ENCODE measurements around the gene RHOH. TPM values are rescaled to one million over a fixed set of nuclear protein-coding genes. Genes with fewer than 3 reads are reported as not detected.
"Not testable (repeated sequence)": the region's sequence is repeated elsewhere in the genome, so short reads cannot be mapped to it uniquely, and the experiment has no call there.

The RHOH gene
- total and polyA plus RNA-seq, 10 donors, result 51.4 to 112 (median 74.3) TPM

- Histone ChIP-seq H3K4me1 (peaks cover 0 to 29% (median 0%) of the 10 kb centered on the region in 6 donors), H3K4me3 (no peak overlapping the region), H3K27ac (no peak overlapping the region), H3K27me3 (replicated peaks in 1 of 7) (no peaks in the 10 kb centered on the region), H3K9me3 (no peaks in the 10 kb centered on the region), H3K36me3 (no peaks in the 10 kb centered on the region)
- 77 to 89% (median 85%) methylated on average over 3 of the region's 3 CpGs for WGBS, 5 donors
- no peak for TF ChIP-seq POLR2AphosphoS5 (IDR thresholded peaks at IDR 0.05)
- TF ChIP-seq, protein P1, sequence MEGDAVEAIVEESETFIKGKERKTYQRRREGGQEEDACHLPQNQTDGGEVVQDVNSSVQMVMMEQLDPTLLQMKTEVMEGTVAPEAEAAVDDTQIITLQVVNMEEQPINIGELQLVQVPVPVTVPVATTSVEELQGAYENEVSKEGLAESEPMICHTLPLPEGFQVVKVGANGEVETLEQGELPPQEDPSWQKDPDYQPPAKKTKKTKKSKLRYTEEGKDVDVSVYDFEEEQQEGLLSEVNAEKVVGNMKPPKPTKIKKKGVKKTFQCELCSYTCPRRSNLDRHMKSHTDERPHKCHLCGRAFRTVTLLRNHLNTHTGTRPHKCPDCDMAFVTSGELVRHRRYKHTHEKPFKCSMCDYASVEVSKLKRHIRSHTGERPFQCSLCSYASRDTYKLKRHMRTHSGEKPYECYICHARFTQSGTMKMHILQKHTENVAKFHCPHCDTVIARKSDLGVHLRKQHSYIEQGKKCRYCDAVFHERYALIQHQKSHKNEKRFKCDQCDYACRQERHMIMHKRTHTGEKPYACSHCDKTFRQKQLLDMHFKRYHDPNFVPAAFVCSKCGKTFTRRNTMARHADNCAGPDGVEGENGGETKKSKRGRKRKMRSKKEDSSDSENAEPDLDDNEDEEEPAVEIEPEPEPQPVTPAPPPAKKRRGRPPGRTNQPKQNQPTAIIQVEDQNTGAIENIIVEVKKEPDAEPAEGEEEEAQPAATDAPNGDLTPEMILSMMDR (IDR thresholded peaks at IDR 0.05 in 8 of 11, conservative IDR thresholded peaks at IDR 0.05 in 3 of 11), result no peak
- TF ChIP-seq POLR2A (IDR thresholded peaks at IDR 0.05), result no peak
- no peak for DNase-seq
- intact Hi-C loops (cut with DNase I; ENCODE audit: low total_unique reads), result no loop called here
Measured at GRCh38 chr4:40281099-40281498, 84.3 kb downstream of the RHOH start.

GRCh38 chr4:40281913-40282312 lies 85.1 kb downstream of the RHOH start:
- no peak overlapping the region for H3K4me3 ChIP-seq
- no peaks in the 10 kb centered on the region for H3K9me3 ChIP-seq
- intact Hi-C loops (cut with DNase I; ENCODE audit: low total_unique reads), result no loop called here
- H3K4me1 ChIP-seq, result peaks cover 0 to 22% (median 0%) of the 10 kb centered on the region in 6 donors
- H3K36me3 ChIP-seq, result no peaks in the 10 kb centered on the region
- no peaks in the 10 kb centered on the region for H3K27me3 ChIP-seq (replicated peaks in 1 of 7)
- TF ChIP-seq POLR2AphosphoS5 (IDR thresholded peaks at IDR 0.05) (no peak), POLR2A (IDR thresholded peaks at IDR 0.05) (no peak)
- TF ChIP-seq, protein P1 (IDR thresholded peaks at IDR 0.05 in 8 of 11, conservative IDR thresholded peaks at IDR 0.05 in 3 of 11), result no peak
- DNase-seq, result no peak
- no peak overlapping the region for H3K27ac ChIP-seq
- WGBS, 5 donors, result 49 to 78% (median 60%) methylated on average over 5 of the region's 5 CpGs

- intact Hi-C loops (cut with DNase I; ENCODE audit: low total_unique reads); H3K36me3 ChIP-seq; H3K27ac ChIP-seq; H3K9me3 ChIP-seq; H3K4me3 ChIP-seq; DNase-seq; H3K27me3 ChIP-seq (replicated peaks in 1 of 7): not testable (repeated sequence)
- WGBS, 5 donors, result 90 to 96% (median 95%) methylated on average over 7 of the region's 7 CpGs
- H3K4me1 ChIP-seq, result peaks cover 0 to 24% (median 0%) of the 10 kb centered on the region in 6 donors
Measured at GRCh38 chr4:40282857-40283256, 86.0 kb downstream of the RHOH start.

DNA sequence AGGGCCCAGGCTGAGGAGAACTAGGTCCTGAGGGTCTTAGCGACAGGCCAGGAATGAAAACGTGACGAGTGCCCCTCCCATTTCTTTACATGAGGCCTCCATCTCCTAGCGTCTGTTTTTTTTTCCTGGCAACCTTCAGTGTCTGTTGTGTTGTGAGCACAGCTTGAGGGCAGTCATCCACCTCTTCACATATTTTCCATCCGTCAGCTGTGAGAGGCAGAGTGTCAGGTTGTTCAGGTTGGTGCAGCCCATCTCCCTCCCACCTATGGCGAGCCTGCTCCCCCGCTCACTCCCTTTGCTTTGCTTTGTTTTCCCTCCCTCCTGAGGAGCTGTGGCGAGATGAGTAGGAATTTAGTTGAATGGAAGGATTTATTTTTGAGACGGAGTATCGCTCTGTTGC lies 86.6 kb downstream of the RHOH start:
- Histone ChIP-seq H3K4me3 (no peak overlapping the region), H3K27me3 (replicated peaks in 1 of 7) (no peaks in the 10 kb centered on the region), H3K9me3 (no peaks in the 10 kb centered on the region), H3K36me3 (no peaks in the 10 kb centered on the region), H3K4me1 (peaks cover 0 to 29% (median 3%) of the 10 kb centered on the region in 6 donors), H3K27ac (peak overlapping the region in 3 of 8 donors; percentile 14 to 16 (median 14))
- WGBS, 5 donors, result 82 to 90% (median 89%) methylated on average over 10 of the region's 10 CpGs
- TF ChIP-seq POLR2AphosphoS5 (IDR thresholded peaks at IDR 0.05) (no peak), POLR2A (IDR thresholded peaks at IDR 0.05) (no peak)
- TF ChIP-seq, protein P1 (IDR thresholded peaks at IDR 0.05 in 8 of 11, conservative IDR thresholded peaks at IDR 0.05 in 3 of 11), result no peak
- intact Hi-C loops (cut with DNase I; ENCODE audit: low total_unique reads), result no loop called here
- no peak for DNase-seq

DNA sequence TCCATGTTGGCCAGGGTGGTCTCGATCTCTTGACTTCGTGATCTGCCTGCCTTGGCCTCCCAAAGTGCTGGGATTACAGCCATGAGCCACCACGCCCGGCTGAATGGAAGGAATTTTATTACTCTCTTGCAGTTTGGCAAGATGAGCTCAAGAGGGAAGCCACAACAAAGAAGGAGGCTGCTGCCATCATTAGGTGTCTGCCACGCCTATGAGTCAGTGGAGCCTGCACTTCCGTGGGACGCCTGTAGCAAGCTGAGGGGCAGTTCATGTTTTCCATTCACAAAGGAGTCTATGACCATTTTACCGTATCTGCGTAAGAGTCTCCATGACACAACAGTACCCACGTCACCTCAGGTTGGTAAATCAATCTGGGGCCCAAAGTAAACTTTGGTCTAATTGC lies 87.1 kb downstream of the RHOH start:
- intact Hi-C loops (cut with DNase I; ENCODE audit: low total_unique reads), result no loop called here
- DNase-seq, result peak; percentile 82
- TF ChIP-seq POLR2AphosphoS5 (IDR thresholded peaks at IDR 0.05), result no peak
- TF ChIP-seq, protein P1 (IDR thresholded peaks at IDR 0.05 in 8 of 11, conservative IDR thresholded peaks at IDR 0.05 in 3 of 11), result peak in 8 of 11 experiments; percentile 22 to 55 (median 34)
- Histone ChIP-seq H3K9me3 (no peaks in the 10 kb centered on the region), H3K4me3 (no peak overlapping the region), H3K36me3 (no peaks in the 10 kb centered on the region), H3K27ac (peak overlapping the region in 3 of 8 donors; percentile 14 to 16 (median 14)), H3K4me1 (peaks cover 0 to 35% (median 9%) of the 10 kb centered on the region in 6 donors), H3K27me3 (replicated peaks in 1 of 7) (no peaks in the 10 kb centered on the region)
- WGBS, 5 donors, result 68 to 79% (median 74%) methylated on average over 10 of the region's 10 CpGs

All from spleen (tissue), 11 donors.